Duodenal mucosa (tissue), 2 donors: Measurements from ENCODE around the gene CD36.

ENCODE experiments used
- H3K27ac ChIP-seq: one replicate; pipeline ENCODE4 v1.7.0; 2013; ENCODE audit warnings: low read depth, low read length
- H3K27me3 ChIP-seq, 2 donors: one replicate each; pipeline ENCODE4 v1.7.0; 2013; ENCODE audit warnings: low read length in 2 of 2, control low read depth in 1 of 2; ENCODE audit not compliant: insufficient read depth in 2 of 2, control insufficient read depth in 1 of 2
- H3K36me3 ChIP-seq, 2 donors: one replicate each; pipeline ENCODE4 v1.7.0; 2013; ENCODE audit warnings: low read length in 2 of 2, control low read depth in 1 of 2; ENCODE audit not compliant: insufficient read depth in 2 of 2, control insufficient read depth in 1 of 2
- H3K4me1 ChIP-seq, 2 donors: one replicate each; pipeline ENCODE4 v1.7.0; 2013; ENCODE audit warnings: low read length in 2 of 2, control low read depth in 1 of 2; ENCODE audit not compliant: insufficient read depth in 2 of 2, control insufficient read depth in 1 of 2
- H3K4me3 ChIP-seq, 2 donors: one replicate each; pipeline ENCODE4 v1.7.0; 2013; ENCODE audit warnings: low read length in 2 of 2, low read depth in 1 of 2
- H3K9ac ChIP-seq, 2 donors: one replicate each; pipeline ENCODE4 v1.7.0; 2013; ENCODE audit warnings: low read length in 2 of 2, low read depth in 1 of 2
- H3K9me3 ChIP-seq, 2 donors: one replicate each; pipeline ENCODE4 v1.7.0; 2013; ENCODE audit warnings: low read length in 2 of 2, control low read depth in 1 of 2; ENCODE audit not compliant: control insufficient read depth in 1 of 2

Gene CD36

GRCh38 chr7:80637911-80638765 lies at the start of gene CD36:
Gene CD36, plus strand, starts transcription at chr7:80638642. Its CDS starts 8,099 bp downstream, at chr7:80646741.
- Histone ChIP-seq H3K4me3 (peak within 1 kb of the TSS in 1 of 2 donors; percentile 9), H3K27ac (no peak within 1 kb of the TSS), H3K4me1 (peaks cover 0 to 10% of the 10 kb centered on the region in 2 donors)

GRCh38 chr7:80589631-80590030 lies 48.8 kb upstream of the CD36 start:
- Histone ChIP-seq H3K4me3 (no peak overlapping the region), H3K27ac (no peak overlapping the region), H3K9me3 (no peaks in the 10 kb centered on the region), H3K27me3 (no peaks in the 10 kb centered on the region), H3K4me1 (peaks cover 0 to 5% of the 10 kb centered on the region in 2 donors), H3K9ac (no peak overlapping the region), H3K36me3 (no peaks in the 10 kb centered on the region)

More at GRCh38 chr7:80637911-80638765, at the start of gene CD36:
- Histone ChIP-seq H3K9ac (no peak within 1 kb of the TSS), H3K36me3 (no peaks in the 10 kb centered on the region), H3K27me3 (no peaks in the 10 kb centered on the region), H3K9me3 (no peaks in the 10 kb centered on the region)

DNA sequence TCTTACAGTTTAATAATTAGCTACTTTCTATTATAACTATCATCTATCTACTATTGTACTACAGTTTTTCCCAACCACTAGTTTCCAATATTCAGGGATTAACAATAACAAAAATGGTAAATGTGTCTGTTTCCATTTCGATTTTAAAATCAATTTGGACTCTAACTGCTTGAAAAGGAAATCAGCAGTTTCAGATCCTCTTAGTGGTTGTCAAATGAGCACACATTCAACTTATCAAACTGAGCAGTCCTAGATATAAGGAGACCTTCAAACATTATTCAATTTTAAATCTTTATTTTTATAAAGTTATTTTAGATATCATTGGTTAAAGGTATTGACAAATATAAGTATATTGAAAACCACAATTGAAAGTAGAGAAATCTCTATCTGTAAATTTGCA lies 46.8 kb upstream of the CD36 start:
- Histone ChIP-seq H3K4me1 (no peaks in the 10 kb centered on the region), H3K27me3 (no peaks in the 10 kb centered on the region), H3K4me3 (no peak overlapping the region), H3K36me3 (no peaks in the 10 kb centered on the region), H3K9ac (no peak overlapping the region), H3K9me3 (no peaks in the 10 kb centered on the region), H3K27ac (no peak overlapping the region)

- Histone ChIP-seq H3K4me3 (no peak overlapping the region), H3K27ac (no peak overlapping the region), H3K9me3 (no peaks in the 10 kb centered on the region), H3K9ac (no peak overlapping the region), H3K36me3 (no peaks in the 10 kb centered on the region), H3K4me1 (no peaks in the 10 kb centered on the region), H3K27me3 (no peaks in the 10 kb centered on the region)
Observed at GRCh38 chr7:80593869-80594586, 44.4 kb upstream of the CD36 start.

- H3K9ac ChIP-seq = no peak overlapping the region
- no peak overlapping the region for H3K4me3 ChIP-seq
- H3K9me3 ChIP-seq = no peaks in the 10 kb centered on the region
- H3K27me3 ChIP-seq = no peaks in the 10 kb centered on the region
- H3K4me1 ChIP-seq = no peaks in the 10 kb centered on the region
- no peak overlapping the region for H3K27ac ChIP-seq
- H3K36me3 ChIP-seq = no peaks in the 10 kb centered on the region
Observed at GRCh38 chr7:80596933-80597517, 41.4 kb upstream of the CD36 start.

DNA sequence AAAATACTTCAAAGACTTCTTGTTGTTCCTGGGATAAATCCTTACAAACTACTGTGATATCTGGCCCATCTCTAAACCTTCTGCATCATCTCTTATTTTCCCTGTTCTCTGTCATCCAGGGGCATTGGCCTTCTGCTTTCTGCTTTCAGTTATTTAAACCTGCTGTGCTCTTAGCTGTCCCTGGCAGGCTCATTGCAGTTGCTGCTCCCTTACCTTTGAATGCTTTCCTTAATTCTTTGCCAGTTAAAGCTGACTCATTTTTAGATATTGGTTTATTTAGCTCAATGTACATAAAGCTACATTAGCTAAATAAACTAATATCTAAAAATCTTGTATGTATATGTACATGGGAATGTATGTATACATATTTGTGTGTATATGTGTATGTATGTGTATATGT lies 40.6 kb upstream of the CD36 start:
- H3K4me3 ChIP-seq = no peak overlapping the region
- no peaks in the 10 kb centered on the region for H3K36me3 ChIP-seq

DNA sequence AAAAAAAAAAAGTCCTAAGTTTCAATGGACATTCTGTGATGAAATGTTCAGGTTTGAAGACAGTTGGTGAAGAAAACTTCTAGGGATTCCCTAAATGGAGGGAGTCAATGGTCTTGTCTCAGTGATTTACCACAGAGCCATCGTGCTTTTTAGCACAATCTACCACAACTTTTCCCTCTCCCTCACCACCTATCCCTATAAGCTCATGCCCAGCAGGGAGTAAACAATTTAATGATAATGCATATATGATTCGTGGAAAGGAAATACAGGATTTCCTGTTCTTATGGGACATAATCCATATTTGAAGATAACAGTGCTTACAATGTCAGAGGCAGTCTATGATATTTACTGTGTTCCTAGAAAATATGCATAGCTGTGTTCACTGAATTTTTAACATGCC lies 38.4 kb upstream of the CD36 start:
- Histone ChIP-seq H3K36me3 (no peaks in the 10 kb centered on the region), H3K27ac (no peak overlapping the region), H3K9me3 (no peaks in the 10 kb centered on the region), H3K9ac (no peak overlapping the region), H3K27me3 (no peaks in the 10 kb centered on the region), H3K4me1 (peaks cover 0 to 3% of the 10 kb centered on the region in 2 donors), H3K4me3 (no peak overlapping the region)

More for the DNA sequence above, 40.6 kb upstream of the CD36 start:
- no peak overlapping the region for H3K27ac ChIP-seq
- no peaks in the 10 kb centered on the region for H3K9me3 ChIP-seq
- H3K27me3 ChIP-seq = no peaks in the 10 kb centered on the region
- H3K4me1 ChIP-seq = no peaks in the 10 kb centered on the region
- no peak overlapping the region for H3K9ac ChIP-seq

DNA sequence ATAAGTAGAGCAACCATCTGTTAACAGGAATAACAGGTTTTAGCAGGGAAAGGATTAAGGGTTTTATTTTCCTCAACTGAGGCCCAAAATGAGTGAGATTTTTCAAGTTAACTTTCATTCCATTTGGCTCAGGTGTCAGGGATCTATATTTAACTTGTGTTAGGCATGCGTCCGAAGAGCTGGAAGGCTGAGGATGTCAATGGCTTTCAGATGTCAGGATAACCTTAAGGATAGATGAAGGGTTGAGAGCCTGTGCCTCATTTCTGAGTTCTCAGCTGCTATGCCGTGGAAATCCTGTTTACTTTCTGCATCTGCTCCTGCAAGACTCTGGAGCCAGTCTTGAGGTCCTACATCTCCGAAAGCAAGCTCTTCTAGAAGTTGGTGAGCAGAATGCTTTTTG lies 36.4 kb upstream of the CD36 start:
- Histone ChIP-seq H3K9ac (no peak overlapping the region), H3K27me3 (no peaks in the 10 kb centered on the region), H3K27ac (no peak overlapping the region), H3K4me1 (peaks cover 3 to 10% of the 10 kb centered on the region in 2 donors), H3K9me3 (no peaks in the 10 kb centered on the region), H3K36me3 (no peaks in the 10 kb centered on the region), H3K4me3 (no peak overlapping the region)

- Histone ChIP-seq H3K9ac (no peak overlapping the region), H3K27ac (no peak overlapping the region), H3K27me3 (no peaks in the 10 kb centered on the region), H3K9me3 (no peaks in the 10 kb centered on the region), H3K4me3 (no peak overlapping the region), H3K4me1 (peaks cover 20 to 24% of the 10 kb centered on the region in 2 donors), H3K36me3 (no peaks in the 10 kb centered on the region)
Observed at GRCh38 chr7:80603940-80604339, 34.5 kb upstream of the CD36 start.

GRCh38 chr7:80604436-80604835 lies 34.0 kb upstream of the CD36 start:
- H3K36me3 ChIP-seq = no peaks in the 10 kb centered on the region
- no peak overlapping the region for H3K9ac ChIP-seq
- no peaks in the 10 kb centered on the region for H3K27me3 ChIP-seq
- no peak overlapping the region for H3K27ac ChIP-seq
- peaks cover 25 to 29% of the 10 kb centered on the region in 2 donors for H3K4me1 ChIP-seq
- no peak overlapping the region for H3K4me3 ChIP-seq
- H3K9me3 ChIP-seq = no peaks in the 10 kb centered on the region
